Endothelial cell of umbilical vein (primary cell): ENCODE results near the gene ARHGEF28.

Experiments
- EZH2 ChIP-seq: IDR thresholded peaks from 2 replicates; pipeline ENCODE4 v1.6.1; 2012; ENCODE audit warnings: borderline replicate concordance, low read depth, mild to moderate bottlenecking, moderate library complexity, low read length, inconsistent platforms; ENCODE audit not compliant: severe bottlenecking
- POLR2A ChIP-seq: IDR thresholded peaks from 2 replicates; pipeline ENCODE4 v1.6.1; 2012; ENCODE audit warnings: low read depth, mild to moderate bottlenecking, control low read depth, low read length
- POLR2AphosphoS5 ChIP-seq: IDR thresholded peaks from 2 replicates; pipeline ENCODE4 v1.6.1; 2012; ENCODE audit warnings: low read depth, mild to moderate bottlenecking, control low read depth, low read length, moderate library complexity; ENCODE audit not compliant: insufficient read depth
- TF ChIP-seq, protein P1 (sequence below), 2 donors: IDR thresholded peaks; 1 replicate in 1 of 2; 2 replicates in 1 of 2; pipeline ENCODE4 v1.5.1; 2011; ENCODE audit warnings: low read length in 2 of 2, mild to moderate bottlenecking in 2 of 2, moderate library complexity in 2 of 2, control low read depth in 1 of 2, inconsistent platforms in 1 of 2, low read depth in 1 of 2; ENCODE audit not compliant: insufficient read depth in 1 of 2; ENCODE audit errors: extremely low read depth in 1 of 2
- TF ChIP-seq, protein P2 (sequence below): IDR thresholded peaks from 2 replicates; pipeline ENCODE4 v1.6.1; 2011; ENCODE audit not compliant: insufficient read depth, insufficient read length

DNA sequence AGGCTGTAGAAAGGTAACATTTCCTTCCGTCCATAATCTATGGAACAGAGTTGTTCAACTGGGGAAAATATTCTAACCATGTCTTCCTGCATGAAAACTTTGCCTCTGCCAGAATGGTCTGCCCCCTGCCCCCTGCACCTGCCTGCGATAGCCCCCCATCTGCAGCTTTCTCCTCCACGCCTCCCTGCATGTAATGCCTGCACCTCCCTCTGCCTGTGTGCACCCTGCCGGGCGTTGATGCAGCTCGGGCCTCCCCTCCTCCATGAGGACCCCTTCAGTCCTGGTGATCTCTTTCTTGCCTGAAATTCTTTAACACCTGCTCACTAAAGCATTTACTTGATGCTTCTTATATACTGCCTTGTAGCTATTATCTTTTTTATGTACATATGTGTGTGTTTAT, 266.2 kb downstream of the ARHGEF28 start:
- TF ChIP-seq, protein P1, sequence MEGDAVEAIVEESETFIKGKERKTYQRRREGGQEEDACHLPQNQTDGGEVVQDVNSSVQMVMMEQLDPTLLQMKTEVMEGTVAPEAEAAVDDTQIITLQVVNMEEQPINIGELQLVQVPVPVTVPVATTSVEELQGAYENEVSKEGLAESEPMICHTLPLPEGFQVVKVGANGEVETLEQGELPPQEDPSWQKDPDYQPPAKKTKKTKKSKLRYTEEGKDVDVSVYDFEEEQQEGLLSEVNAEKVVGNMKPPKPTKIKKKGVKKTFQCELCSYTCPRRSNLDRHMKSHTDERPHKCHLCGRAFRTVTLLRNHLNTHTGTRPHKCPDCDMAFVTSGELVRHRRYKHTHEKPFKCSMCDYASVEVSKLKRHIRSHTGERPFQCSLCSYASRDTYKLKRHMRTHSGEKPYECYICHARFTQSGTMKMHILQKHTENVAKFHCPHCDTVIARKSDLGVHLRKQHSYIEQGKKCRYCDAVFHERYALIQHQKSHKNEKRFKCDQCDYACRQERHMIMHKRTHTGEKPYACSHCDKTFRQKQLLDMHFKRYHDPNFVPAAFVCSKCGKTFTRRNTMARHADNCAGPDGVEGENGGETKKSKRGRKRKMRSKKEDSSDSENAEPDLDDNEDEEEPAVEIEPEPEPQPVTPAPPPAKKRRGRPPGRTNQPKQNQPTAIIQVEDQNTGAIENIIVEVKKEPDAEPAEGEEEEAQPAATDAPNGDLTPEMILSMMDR (IDR thresholded peaks at IDR 0.05; ENCODE audit: extremely low read depth in 1 of 2, insufficient read depth in 1 of 2, low read depth in 1 of 2, low read length in 2 of 2) = no peak
- TF ChIP-seq, protein P2, sequence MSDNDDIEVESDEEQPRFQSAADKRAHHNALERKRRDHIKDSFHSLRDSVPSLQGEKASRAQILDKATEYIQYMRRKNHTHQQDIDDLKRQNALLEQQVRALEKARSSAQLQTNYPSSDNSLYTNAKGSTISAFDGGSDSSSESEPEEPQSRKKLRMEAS = no peak
- no peak for TF ChIP-seq POLR2A
- TF ChIP-seq POLR2AphosphoS5 = no peak
- TF ChIP-seq EZH2 = no peak
